Subcutaneous adipose tissue (tissue), 4 donors: Measurements from ENCODE around the gene NUP107. TPM values are rescaled to one million over a fixed set of nuclear protein-coding genes. Genes with fewer than 3 reads are reported as not detected.

Experiments
- total RNA-seq, 4 donors: library from RNA; depleted of rRNA; stranded (reverse); fragments of >200 nt; gene quantifications; one replicate each; pipeline ENCODE4 v1.1.0, GENCODE V29; 2016
- TF ChIP-seq, protein P1 (sequence below): fragments of 450-650 bp; IDR thresholded peaks from one replicate; pipeline ENCODE4 v1.5.1; 2016; ENCODE audit warnings: low read depth, mild to moderate bottlenecking, control low read depth, antibody characterized with exemption, moderate library complexity

The NUP107 gene
- total RNA-seq, 4 donors from 2014 or later, result 41.0 to 68.3 (median 51.1) TPM

DNA sequence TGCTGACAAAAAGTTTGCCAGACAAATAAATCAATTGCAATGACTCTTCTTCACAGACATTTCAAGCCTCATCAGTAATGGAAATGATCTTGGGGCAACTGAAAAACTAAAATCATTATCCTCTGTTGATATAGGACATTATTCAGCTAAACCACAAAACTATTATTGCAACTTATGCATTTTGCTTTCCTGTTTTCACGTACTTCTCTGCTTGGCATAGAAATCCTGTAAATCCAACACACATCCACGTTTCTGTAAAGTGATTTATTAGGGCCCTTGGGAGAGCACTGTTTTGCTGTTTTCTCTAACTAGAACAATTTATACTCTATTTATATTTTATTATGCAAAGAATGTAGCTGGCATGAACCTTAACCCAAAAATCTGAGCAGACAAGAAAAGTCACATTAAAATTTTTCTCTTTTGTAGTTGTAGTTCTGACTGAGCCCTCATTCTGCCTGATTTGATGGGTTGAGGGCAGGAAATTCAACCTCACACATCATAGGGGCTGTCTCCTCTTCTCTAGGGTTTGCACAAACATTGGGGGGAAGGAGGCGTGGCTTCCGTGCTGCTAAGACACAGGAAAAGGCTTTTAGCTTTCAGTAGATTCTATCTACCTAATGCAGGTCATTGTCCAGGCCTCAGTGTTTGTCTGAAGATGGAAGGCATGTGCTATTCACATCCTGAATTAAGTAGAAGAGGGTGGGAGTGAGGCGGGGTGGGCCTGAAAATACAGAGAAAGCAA is 11.5 kb upstream of the NUP107 start:
- TF ChIP-seq, protein P1, sequence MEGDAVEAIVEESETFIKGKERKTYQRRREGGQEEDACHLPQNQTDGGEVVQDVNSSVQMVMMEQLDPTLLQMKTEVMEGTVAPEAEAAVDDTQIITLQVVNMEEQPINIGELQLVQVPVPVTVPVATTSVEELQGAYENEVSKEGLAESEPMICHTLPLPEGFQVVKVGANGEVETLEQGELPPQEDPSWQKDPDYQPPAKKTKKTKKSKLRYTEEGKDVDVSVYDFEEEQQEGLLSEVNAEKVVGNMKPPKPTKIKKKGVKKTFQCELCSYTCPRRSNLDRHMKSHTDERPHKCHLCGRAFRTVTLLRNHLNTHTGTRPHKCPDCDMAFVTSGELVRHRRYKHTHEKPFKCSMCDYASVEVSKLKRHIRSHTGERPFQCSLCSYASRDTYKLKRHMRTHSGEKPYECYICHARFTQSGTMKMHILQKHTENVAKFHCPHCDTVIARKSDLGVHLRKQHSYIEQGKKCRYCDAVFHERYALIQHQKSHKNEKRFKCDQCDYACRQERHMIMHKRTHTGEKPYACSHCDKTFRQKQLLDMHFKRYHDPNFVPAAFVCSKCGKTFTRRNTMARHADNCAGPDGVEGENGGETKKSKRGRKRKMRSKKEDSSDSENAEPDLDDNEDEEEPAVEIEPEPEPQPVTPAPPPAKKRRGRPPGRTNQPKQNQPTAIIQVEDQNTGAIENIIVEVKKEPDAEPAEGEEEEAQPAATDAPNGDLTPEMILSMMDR, result no peak

DNA sequence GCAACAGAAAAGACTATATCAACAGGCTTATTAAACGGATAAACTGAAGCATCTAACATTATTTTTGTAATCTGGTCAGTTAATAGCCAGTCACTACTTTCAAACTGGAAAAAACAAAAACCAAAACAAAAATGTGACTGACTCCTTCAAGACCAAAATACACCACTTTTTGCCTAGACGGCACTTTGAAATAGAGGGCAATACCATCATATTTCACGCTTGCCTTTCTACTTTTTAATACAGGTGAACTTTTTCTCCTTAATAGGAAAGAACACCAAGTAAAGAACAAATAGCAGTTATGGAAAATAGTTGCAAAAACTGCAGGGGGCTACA is 550 bp upstream of the NUP107 start:
- TF ChIP-seq, protein P1, result no peak

DNA sequence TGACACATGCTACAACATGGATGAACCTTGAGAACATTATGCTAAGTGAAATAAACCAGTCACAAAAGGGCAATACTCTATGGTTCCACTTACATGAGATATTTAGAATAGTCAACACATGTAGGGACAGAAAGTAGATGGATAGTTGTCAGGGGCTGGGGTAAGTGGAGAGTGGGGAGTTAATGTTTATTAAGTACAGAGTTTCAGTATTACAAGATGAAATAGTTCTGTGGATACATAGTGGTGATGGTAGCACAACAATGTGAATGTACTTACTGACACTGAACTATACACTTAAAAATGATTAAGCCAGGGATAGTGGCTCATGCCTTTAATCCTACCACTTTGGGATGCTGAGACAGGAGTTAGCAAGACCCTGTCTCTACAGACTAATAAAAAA is 8.7 kb downstream of the NUP107 start:
- TF ChIP-seq, protein P1, result no peak

GRCh38 chr12:68699486-68699885 is 12.7 kb downstream of the NUP107 start:
- TF ChIP-seq, protein P1, result no peak

DNA sequence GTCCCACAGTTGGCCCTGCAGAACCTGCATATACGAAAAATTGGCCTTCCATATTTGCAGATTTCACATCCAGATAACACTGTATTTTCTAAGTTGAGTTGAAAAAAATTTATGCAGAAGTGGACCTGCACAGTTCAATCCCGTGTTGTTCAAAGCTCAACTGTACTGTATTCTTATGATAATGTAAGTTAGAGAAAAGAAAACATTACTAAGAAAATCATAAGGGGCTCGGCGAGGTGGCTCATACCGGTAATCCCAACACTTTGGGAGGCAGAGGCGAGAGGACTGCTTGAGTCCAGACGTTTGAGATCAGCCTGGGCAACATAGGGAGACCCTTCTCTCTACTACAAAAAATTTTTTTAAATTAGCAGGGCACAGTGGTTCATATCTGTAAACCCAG is 41.0 kb downstream of the NUP107 start:
- TF ChIP-seq, protein P1, result no peak

DNA sequence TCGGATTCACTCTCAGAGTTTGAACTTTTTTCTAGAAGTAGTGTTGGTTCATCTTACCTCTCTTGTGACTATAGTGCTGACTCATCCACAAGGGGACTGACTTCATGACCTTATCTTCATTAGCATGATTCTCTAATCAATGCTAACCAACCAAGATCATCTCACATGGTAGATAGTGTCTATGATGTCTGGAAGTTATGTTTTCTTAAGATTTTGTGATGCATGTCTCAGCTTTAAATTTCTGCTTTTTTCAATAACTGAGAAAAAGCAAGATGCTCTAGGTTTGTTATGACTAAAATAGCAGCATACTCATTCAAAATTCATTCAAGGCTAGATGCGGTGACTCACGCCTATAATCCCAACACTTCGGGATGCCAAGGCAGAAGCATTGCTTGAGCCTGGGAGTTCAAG is 46.9 kb downstream of the NUP107 start:
- TF ChIP-seq, protein P1, result no peak

- TF ChIP-seq, protein P1, result no peak
Observed at GRCh38 chr12:68739891-68740290, 53.1 kb downstream of the NUP107 start.
